Neural cell (in vitro differentiated cells): Measurements from ENCODE around the gene CHRDL2. TPM values are rescaled to one million over a fixed set of nuclear protein-coding genes. Genes with fewer than 3 reads are reported as not detected.

Experiments
- H2AFZ ChIP-seq: fragments of 200-600, 300-800 bp; sonication (generic), shearing (Covaris generic); 2 replicates; pipeline ENCODE4 v1.6.0; 2014; ENCODE audit warnings: low read depth, mild to moderate bottlenecking, antibody characterized with exemption, low read length, moderate library complexity
- H3F3A ChIP-seq: fragments of 200-600 bp; shearing (Covaris generic); 2 replicates; pipeline ENCODE4 v1.6.1; 2016; ENCODE audit warnings: mild to moderate bottlenecking, moderate library complexity, mixed read lengths, antibody characterized with exemption, low read length; ENCODE audit not compliant: insufficient read depth, poor library complexity, severe bottlenecking
- H3K27ac ChIP-seq: fragments of 200-600, 300-800 bp; sonication (generic), shearing (Covaris generic); 2 replicates; pipeline ENCODE4 v1.5.1; 2014; ENCODE audit warnings: mild to moderate bottlenecking, low read length, moderate library complexity
- H3K27me3 ChIP-seq: fragments of 300-800, 200-600 bp; sonication (generic), shearing (Covaris generic); 2 replicates; pipeline ENCODE4 v1.6.0; 2014; ENCODE audit warnings: mild to moderate bottlenecking, low read depth, low read length, moderate library complexity; ENCODE audit not compliant: insufficient read depth
- H3K36me3 ChIP-seq: fragments of 300-800, 200-600 bp; sonication (generic), shearing (Covaris generic); 2 replicates; pipeline ENCODE4 v1.5.1; 2014; ENCODE audit warnings: mild to moderate bottlenecking, antibody characterized with exemption, low read length, moderate library complexity; ENCODE audit not compliant: insufficient read depth
- H3K4me2 ChIP-seq: fragments of 300-800, 200-600 bp; sonication (generic), shearing (Covaris generic); 2 replicates; pipeline ENCODE4 v1.6.0; 2014; ENCODE audit warnings: mild to moderate bottlenecking, low read length
- H3K4me3 ChIP-seq: fragments of 300-800, 200-600 bp; sonication (generic), shearing (Covaris generic); 2 replicates; pipeline ENCODE4 v1.5.1; 2014; ENCODE audit warnings: mild to moderate bottlenecking, low read length, moderate library complexity
- H3K79me2 ChIP-seq: fragments of 200-600 bp; shearing (Covaris generic); replicated peaks from 2 replicates; pipeline ENCODE4 v1.6.0; 2014; ENCODE audit warnings: mild to moderate bottlenecking, low read length, moderate library complexity; ENCODE audit not compliant: insufficient read depth
- H3K9ac ChIP-seq: fragments of 300-800, 200-600 bp; sonication (generic), shearing (Covaris generic); 2 replicates; pipeline ENCODE4 v1.6.1; 2016; ENCODE audit warnings: mild to moderate bottlenecking, low read length, mixed read lengths
- H3K9me2 ChIP-seq: fragments of 200-600 bp; shearing (Covaris generic); 2 replicates; pipeline ENCODE4 v1.6.1; 2016; ENCODE audit warnings: mild to moderate bottlenecking, low read length, mixed read lengths; ENCODE audit not compliant: insufficient read depth
- H3K9me3 ChIP-seq: fragments of 200-600, 300-800 bp; sonication (generic), shearing (Covaris generic); 2 replicates; pipeline ENCODE4 v1.6.1; 2016; ENCODE audit warnings: mild to moderate bottlenecking, mixed run types, low read length, moderate library complexity, mixed read lengths
- H4K20me1 ChIP-seq: fragments of 200-600 bp; shearing (Covaris generic); 2 replicates; pipeline ENCODE4 v1.6.1; 2016; ENCODE audit warnings: mild to moderate bottlenecking, mixed run types; ENCODE audit not compliant: insufficient read depth
- EP300 ChIP-seq: fragments of 450-650 bp; conservative IDR thresholded peaks from 2 replicates; pipeline ENCODE4 v1.6.1; 2014; ENCODE audit warnings: antibody characterized with exemption, mild to moderate bottlenecking, moderate library complexity; ENCODE audit not compliant: poor library complexity, severe bottlenecking
- EZH2 ChIP-seq: fragments of 200-600, 300-800 bp; shearing (Covaris generic), sonication (generic); IDR thresholded peaks from 2 replicates; pipeline ENCODE4 v1.6.1; 2014; ENCODE audit warnings: antibody characterized with exemption, low read length, borderline replicate concordance, mild to moderate bottlenecking; ENCODE audit not compliant: insufficient read depth, poor library complexity, severe bottlenecking
- MXI1 ChIP-seq: fragments of 450-650 bp; conservative IDR thresholded peaks from 2 replicates; pipeline ENCODE4 v1.6.1; 2014; ENCODE audit warnings: antibody characterized with exemption, mild to moderate bottlenecking; ENCODE audit not compliant: poor library complexity, severe bottlenecking
- POLR2AphosphoS5 ChIP-seq: IDR thresholded peaks from 2 replicates; pipeline ENCODE4 v1.6.1; 2012
- RAD21 ChIP-seq: fragments of 450-650 bp; conservative IDR thresholded peaks from 2 replicates; pipeline ENCODE4 v1.6.1; 2014; ENCODE audit warnings: antibody characterized with exemption, mild to moderate bottlenecking, moderate library complexity
- SMC3 ChIP-seq: fragments of 450-650 bp; conservative IDR thresholded peaks from 2 replicates; pipeline ENCODE4 v1.6.1; 2014; ENCODE audit warnings: antibody characterized with exemption, mild to moderate bottlenecking, moderate library complexity; ENCODE audit not compliant: poor library complexity
- TAF1 ChIP-seq: IDR thresholded peaks from 2 replicates; pipeline ENCODE4 v1.6.1; 2012; ENCODE audit warnings: low read depth
- polyA plus RNA-seq: library from polyadenylated mRNA; depleted of rRNA; stranded (reverse); fragments of >200 nt; gene quantifications from 2 replicates; pipeline ENCODE4 v1.2.3, GENCODE V29; 2014
- TF ChIP-seq, protein P1 (sequence below): fragments of 450-650 bp; IDR thresholded peaks from 2 replicates; pipeline ENCODE4 v1.5.1; 2014; ENCODE audit warnings: antibody characterized with exemption, mild to moderate bottlenecking, moderate library complexity; ENCODE audit not compliant: poor library complexity, severe bottlenecking
- TF ChIP-seq, protein P2 (sequence below): IDR thresholded peaks from 2 replicates; pipeline ENCODE4 v1.6.1; 2012; ENCODE audit warnings: borderline replicate concordance

Gene CHRDL2
- polyA plus RNA-seq, 1 donor from 2014 or later, result not detected

DNA sequence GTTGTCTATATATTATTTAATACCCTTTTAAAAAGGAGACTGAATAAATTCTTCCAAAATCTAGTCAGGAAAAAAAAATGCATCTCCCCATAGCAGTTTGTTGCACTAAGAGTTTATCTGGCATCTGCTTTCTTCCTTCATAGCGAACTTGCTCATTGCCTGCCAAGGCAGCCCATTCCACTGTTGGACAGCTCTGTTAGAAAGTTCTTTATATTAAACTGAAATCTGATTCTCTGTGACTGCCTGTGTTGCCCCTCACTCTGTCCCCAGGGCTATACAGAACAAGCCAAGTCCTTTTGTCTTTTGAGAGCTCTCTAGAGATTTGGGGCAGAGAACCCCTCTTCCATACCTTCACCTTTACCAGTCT lies 3.3 kb upstream of the CHRDL2 start:
- Histone ChIP-seq H3K27me3 (peaks cover 31% of the 10 kb centered on the region), H3K9ac (no peak overlapping the region), H3F3A (no peaks in the 10 kb centered on the region), H3K36me3 (no peaks in the 10 kb centered on the region), H3K4me2 (no peak overlapping the region), H3K79me2 (no peaks in the 10 kb centered on the region), H3K4me3 (no peak overlapping the region), H3K9me3 (no peaks in the 10 kb centered on the region), H2AFZ (no peak overlapping the region), H4K20me1 (no peaks in the 10 kb centered on the region), H3K9me2 (no peaks in the 10 kb centered on the region), H3K27ac (no peak overlapping the region)
- TF ChIP-seq SMC3, result no peak
- TF ChIP-seq POLR2AphosphoS5, result no peak
- TF ChIP-seq, protein P1, sequence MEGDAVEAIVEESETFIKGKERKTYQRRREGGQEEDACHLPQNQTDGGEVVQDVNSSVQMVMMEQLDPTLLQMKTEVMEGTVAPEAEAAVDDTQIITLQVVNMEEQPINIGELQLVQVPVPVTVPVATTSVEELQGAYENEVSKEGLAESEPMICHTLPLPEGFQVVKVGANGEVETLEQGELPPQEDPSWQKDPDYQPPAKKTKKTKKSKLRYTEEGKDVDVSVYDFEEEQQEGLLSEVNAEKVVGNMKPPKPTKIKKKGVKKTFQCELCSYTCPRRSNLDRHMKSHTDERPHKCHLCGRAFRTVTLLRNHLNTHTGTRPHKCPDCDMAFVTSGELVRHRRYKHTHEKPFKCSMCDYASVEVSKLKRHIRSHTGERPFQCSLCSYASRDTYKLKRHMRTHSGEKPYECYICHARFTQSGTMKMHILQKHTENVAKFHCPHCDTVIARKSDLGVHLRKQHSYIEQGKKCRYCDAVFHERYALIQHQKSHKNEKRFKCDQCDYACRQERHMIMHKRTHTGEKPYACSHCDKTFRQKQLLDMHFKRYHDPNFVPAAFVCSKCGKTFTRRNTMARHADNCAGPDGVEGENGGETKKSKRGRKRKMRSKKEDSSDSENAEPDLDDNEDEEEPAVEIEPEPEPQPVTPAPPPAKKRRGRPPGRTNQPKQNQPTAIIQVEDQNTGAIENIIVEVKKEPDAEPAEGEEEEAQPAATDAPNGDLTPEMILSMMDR, result no peak
- TF ChIP-seq TAF1, result no peak
- TF ChIP-seq MXI1, result no peak
- TF ChIP-seq RAD21, result no peak
- no peak for TF ChIP-seq EP300

DNA sequence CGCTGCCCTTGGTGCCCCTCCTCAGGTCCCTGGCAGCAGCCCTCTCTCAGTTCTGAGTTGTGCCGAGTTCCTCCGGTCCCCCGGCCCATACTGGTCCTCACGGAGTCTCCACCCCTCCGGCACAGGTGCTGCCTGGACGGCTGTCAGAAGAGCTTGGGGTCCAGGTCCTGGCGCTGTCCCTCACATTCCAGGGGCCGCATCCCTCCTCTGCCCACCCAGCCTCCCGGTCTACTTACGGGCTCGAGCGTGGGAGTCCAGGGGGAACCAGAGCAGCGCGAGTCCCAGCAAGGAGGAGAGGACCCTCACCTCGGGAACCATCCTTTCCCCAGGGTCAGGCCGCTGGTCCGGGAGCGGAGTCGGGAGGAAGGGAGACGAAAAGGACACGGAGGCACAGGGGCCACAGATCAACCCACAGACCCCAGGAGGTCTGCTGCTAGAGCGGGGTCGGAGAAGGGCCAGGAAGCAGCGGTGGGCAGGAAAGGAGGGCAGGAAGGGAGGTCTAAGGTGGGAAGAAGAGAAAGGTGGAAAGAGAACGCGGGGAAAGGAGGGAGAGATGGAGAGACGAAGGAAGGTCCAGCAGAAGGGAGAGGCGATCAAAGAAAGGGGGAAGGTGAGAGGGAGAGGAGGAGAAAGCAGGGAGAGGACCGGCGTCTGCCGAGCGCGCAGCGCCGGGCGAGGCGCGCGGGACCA lies 510 bp downstream of the CHRDL2 start:
- Histone ChIP-seq H3K9ac (no peak overlapping the region), H3K4me3 (peak overlapping the region; percentile 55), H3K36me3 (no peaks in the 10 kb centered on the region), H3K9me2 (no peaks in the 10 kb centered on the region), H3K9me3 (no peaks in the 10 kb centered on the region), H2AFZ (no peak overlapping the region), H3F3A (no peaks in the 10 kb centered on the region), H3K79me2 (no peaks in the 10 kb centered on the region), H3K27me3 (peaks cover 45% of the 10 kb centered on the region), H3K4me2 (no peak overlapping the region), H3K27ac (no peak overlapping the region), H4K20me1 (no peaks in the 10 kb centered on the region)
- TF ChIP-seq, protein P2, sequence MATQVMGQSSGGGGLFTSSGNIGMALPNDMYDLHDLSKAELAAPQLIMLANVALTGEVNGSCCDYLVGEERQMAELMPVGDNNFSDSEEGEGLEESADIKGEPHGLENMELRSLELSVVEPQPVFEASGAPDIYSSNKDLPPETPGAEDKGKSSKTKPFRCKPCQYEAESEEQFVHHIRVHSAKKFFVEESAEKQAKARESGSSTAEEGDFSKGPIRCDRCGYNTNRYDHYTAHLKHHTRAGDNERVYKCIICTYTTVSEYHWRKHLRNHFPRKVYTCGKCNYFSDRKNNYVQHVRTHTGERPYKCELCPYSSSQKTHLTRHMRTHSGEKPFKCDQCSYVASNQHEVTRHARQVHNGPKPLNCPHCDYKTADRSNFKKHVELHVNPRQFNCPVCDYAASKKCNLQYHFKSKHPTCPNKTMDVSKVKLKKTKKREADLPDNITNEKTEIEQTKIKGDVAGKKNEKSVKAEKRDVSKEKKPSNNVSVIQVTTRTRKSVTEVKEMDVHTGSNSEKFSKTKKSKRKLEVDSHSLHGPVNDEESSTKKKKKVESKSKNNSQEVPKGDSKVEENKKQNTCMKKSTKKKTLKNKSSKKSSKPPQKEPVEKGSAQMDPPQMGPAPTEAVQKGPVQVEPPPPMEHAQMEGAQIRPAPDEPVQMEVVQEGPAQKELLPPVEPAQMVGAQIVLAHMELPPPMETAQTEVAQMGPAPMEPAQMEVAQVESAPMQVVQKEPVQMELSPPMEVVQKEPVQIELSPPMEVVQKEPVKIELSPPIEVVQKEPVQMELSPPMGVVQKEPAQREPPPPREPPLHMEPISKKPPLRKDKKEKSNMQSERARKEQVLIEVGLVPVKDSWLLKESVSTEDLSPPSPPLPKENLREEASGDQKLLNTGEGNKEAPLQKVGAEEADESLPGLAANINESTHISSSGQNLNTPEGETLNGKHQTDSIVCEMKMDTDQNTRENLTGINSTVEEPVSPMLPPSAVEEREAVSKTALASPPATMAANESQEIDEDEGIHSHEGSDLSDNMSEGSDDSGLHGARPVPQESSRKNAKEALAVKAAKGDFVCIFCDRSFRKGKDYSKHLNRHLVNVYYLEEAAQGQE, result no peak
- TF ChIP-seq POLR2AphosphoS5 (no peak), EZH2 (no peak), SMC3 (no peak), EP300 (no peak), RAD21 (no peak), TAF1 (no peak), MXI1 (no peak)
- TF ChIP-seq, protein P1, result no peak
